SK-N-SH (cell line): Measurements from ENCODE around the gene ITGA5. TPM values are rescaled to one million over a fixed set of nuclear protein-coding genes. Genes with fewer than 3 reads are reported as not detected.

ENCODE experiments used
- CTCF ChIA-PET: fragments of 300-600, 350-600 bp; formaldehyde crosslinking; extraction: SDS; loops from one replicate; lab custom pipeline; 2021; lab: Yijun Ruan, JAX
- POLR2A ChIA-PET: fragments of 350-600 bp; sonication (Branson Sonifier 250); formaldehyde crosslinking; extraction: SDS; loops from one replicate; lab custom pipeline; 2020; ENCODE audit warnings: antibody characterized with exemption, inconsistent platforms; lab: Yijun Ruan, JAX
- DNase-seq: peaks from one replicate; pipeline ENCODE4 v3.0.0; 2012
- H2AFZ ChIP-seq: fragments of 200-600 bp; sonication (generic); 2 replicates; pipeline ENCODE4 v1.8.1; 2016; ENCODE audit warnings: antibody characterized with exemption, mild to moderate bottlenecking, low read depth
- H3F3A ChIP-seq: fragments of 200-600 bp; sonication (generic); replicated peaks from 2 replicates; pipeline ENCODE3; 2016; ENCODE audit warnings: antibody characterized with exemption, mild to moderate bottlenecking; ENCODE audit not compliant: insufficient read depth
- H3K27ac ChIP-seq, 2 experiments: fragments of 200-500 bp in 1 of 2; fragments of 200-600 bp in 1 of 2; sonication (Bioruptor generic) in 1 of 2; sonication (generic), shearing (Covaris generic) in 1 of 2; 2 replicates each; pipeline versions ENCODE4 v1.5.1 to v1.6.1; 2014 to 2016; ENCODE audit warnings: low read depth in 2 of 2, inconsistent platforms in 1 of 2, low read length in 1 of 2, mild to moderate bottlenecking in 1 of 2, mixed read lengths in 1 of 2
- H3K27me3 ChIP-seq: fragments of 200-600 bp; sonication (generic), shearing (Covaris generic); 2 replicates; pipeline ENCODE4 v1.6.1; 2016; ENCODE audit warnings: mixed run types; ENCODE audit not compliant: insufficient read depth
- H3K36me3 ChIP-seq, 2 experiments: fragments of 200-500 bp in 1 of 2; fragments of 200-600 bp in 1 of 2; sonication (Bioruptor generic) in 1 of 2; sonication (generic) in 1 of 2; replicated peaks in 1 of 2; 2 replicates each; pipeline versions ENCODE3 to v1.5.1; 2014 to 2016; ENCODE audit warnings: low read length in 1 of 2, mild to moderate bottlenecking in 1 of 2; ENCODE audit not compliant: insufficient read depth in 2 of 2, control insufficient read depth in 1 of 2
- H3K4me1 ChIP-seq, 2 experiments: fragments of 200-500 bp in 1 of 2; fragments of 200-600 bp in 1 of 2; sonication (Bioruptor generic) in 1 of 2; sonication (generic), shearing (Covaris generic) in 1 of 2; 2 replicates each; pipeline versions ENCODE4 v1.5.1 to v1.6.1; 2014 to 2016; ENCODE audit warnings: low read depth in 1 of 2, low read length in 1 of 2, mixed run types in 1 of 2; ENCODE audit not compliant: insufficient read depth in 2 of 2, control insufficient read depth in 1 of 2
- H3K4me2 ChIP-seq: fragments of 200-600 bp; sonication (generic), shearing (Covaris generic); 2 replicates; pipeline ENCODE4 v1.6.1; 2017; ENCODE audit warnings: mixed run types
- H3K4me3 ChIP-seq, 2 experiments: fragments of 200-500 bp in 1 of 2; fragments of 200-600 bp in 1 of 2; sonication (Bioruptor generic) in 1 of 2; sonication (generic), shearing (Covaris generic) in 1 of 2; 2 replicates each; pipeline versions ENCODE4 v1.5.1 to v1.8.1; 2014 to 2016; ENCODE audit warnings: low read depth in 2 of 2, inconsistent platforms in 1 of 2, low read length in 1 of 2, mild to moderate bottlenecking in 1 of 2, mixed read lengths in 1 of 2, moderate library complexity in 1 of 2
- H3K79me2 ChIP-seq: fragments of 200-600 bp; sonication (generic); 2 replicates; pipeline ENCODE4 v1.8.1; 2017; ENCODE audit warnings: mild to moderate bottlenecking; ENCODE audit not compliant: insufficient read depth
- H3K9ac ChIP-seq: fragments of 200-600 bp; sonication (generic); 2 replicates; pipeline ENCODE4 v1.6.1; 2017; ENCODE audit warnings: mixed run types
- H3K9me2 ChIP-seq: fragments of 200-600 bp; sonication (generic); 2 replicates; pipeline ENCODE4 v1.6.1; 2017; ENCODE audit warnings: mixed run types
- H3K9me3 ChIP-seq: fragments of 200-600 bp; sonication (generic); 2 replicates; pipeline ENCODE4 v1.6.1; 2017; ENCODE audit warnings: mixed run types, mild to moderate bottlenecking, moderate library complexity
- H4K20me1 ChIP-seq: fragments of 200-600 bp; sonication (generic); 2 replicates; pipeline ENCODE4 v1.6.1; 2017; ENCODE audit warnings: mild to moderate bottlenecking, mixed run types; ENCODE audit not compliant: insufficient read depth
- CHD2 ChIP-seq: fragments of 150-350 bp; IDR thresholded peaks from 2 replicates; pipeline ENCODE4 v1.6.1; 2018; ENCODE audit warnings: low read length; ENCODE audit not compliant: partially characterized antibody
- EP300 ChIP-seq, 2 experiments: IDR thresholded peaks; 2 replicates each; pipeline versions ENCODE4 v1.4.0 to v1.6.1; 2012; ENCODE audit warnings: borderline replicate concordance in 1 of 2, low read depth in 1 of 2, low read length in 1 of 2
- EZH2phosphoT487 ChIP-seq: fragments of 200-600 bp; sonication (generic); IDR thresholded peaks from 2 replicates; pipeline ENCODE4 v1.6.1; 2017; ENCODE audit warnings: low read depth, mixed run types, mild to moderate bottlenecking, antibody characterized with exemption, moderate library complexity, borderline replicate concordance
- FOXJ3 ChIP-seq: sonication (generic); formaldehyde crosslinking; IDR thresholded peaks from 2 replicates; pipeline ENCODE4 v1.5.1; 2020; ENCODE audit warnings: mild to moderate bottlenecking, missing genetic modification reagents
- FOXM1 ChIP-seq: IDR thresholded peaks from 2 replicates; pipeline ENCODE4 v1.4.0; 2012; ENCODE audit warnings: low read depth, mild to moderate bottlenecking
- GATA2 ChIP-seq: sonication (generic); formaldehyde crosslinking; IDR thresholded peaks from 2 replicates; pipeline ENCODE4 v1.5.0; 2020; ENCODE audit warnings: mild to moderate bottlenecking, missing genetic modification reagents
- MEF2A ChIP-seq: IDR thresholded peaks from 2 replicates; pipeline ENCODE4 v1.4.0; 2012; ENCODE audit warnings: low read depth, borderline replicate concordance
- MXI1 ChIP-seq: IDR thresholded peaks from 2 replicates; pipeline ENCODE4 v1.6.1; 2012; ENCODE audit warnings: mild to moderate bottlenecking, low read depth, low read length, improper control_type of control experiment
- NFIC ChIP-seq: IDR thresholded peaks from 2 replicates; pipeline ENCODE4 v1.4.0; 2012; ENCODE audit warnings: borderline replicate concordance
- NRF1 ChIP-seq: IDR thresholded peaks from 2 replicates; pipeline ENCODE4 v1.6.1; 2012; ENCODE audit warnings: low read depth, mild to moderate bottlenecking, low read length
- RCOR1 ChIP-seq: fragments of 150-350 bp; IDR thresholded peaks from 2 replicates; pipeline ENCODE4 v1.6.1; 2017; ENCODE audit warnings: antibody characterized with exemption, low read length
- RFX5 ChIP-seq: IDR thresholded peaks from 2 replicates; pipeline ENCODE4 v1.6.1; 2012; ENCODE audit warnings: mild to moderate bottlenecking, improper control_type of control experiment, low read length
- TAF1 ChIP-seq: IDR thresholded peaks from 2 replicates; pipeline ENCODE4 v1.6.1; 2012; ENCODE audit warnings: low read depth, mild to moderate bottlenecking, low read length, moderate library complexity, borderline replicate concordance
- TCF12 ChIP-seq: IDR thresholded peaks from 2 replicates; pipeline ENCODE4 v1.4.0; 2012
- WGBS: methylation state at CpG from one replicate; pipeline ENCODE4 v1.1.6; 2017; ENCODE audit warnings: low lambda C conversion rate; 5-methylcytosine and 5-hydroxymethylcytosine counted together
- polyA plus RNA-seq, 3 experiments: library from polyadenylated mRNA; depleted of rRNA; stranded (reverse); fragments of >200 nt; gene quantifications; 2 replicates each; pipeline ENCODE4 v1.2.3, GENCODE V29; 2012
- TF ChIP-seq, protein P1 (sequence below): IDR thresholded peaks from 2 replicates; pipeline ENCODE4 v1.4.0; 2012; ENCODE audit warnings: low read depth, borderline replicate concordance
- TF ChIP-seq, protein P2 (sequence below): IDR thresholded peaks from 2 replicates; pipeline ENCODE4 v1.6.1; 2012; ENCODE audit warnings: mild to moderate bottlenecking, low read depth, low read length, moderate library complexity
- TF ChIP-seq, protein P3 (sequence below): fragments of 150-350 bp; IDR thresholded peaks from 2 replicates; pipeline ENCODE4 v1.6.1; 2017; ENCODE audit warnings: antibody characterized with exemption, low read length, low read depth, borderline replicate concordance
- TF ChIP-seq, protein P4 (sequence below): IDR thresholded peaks from 2 replicates; pipeline ENCODE4 v1.4.0; 2012; ENCODE audit warnings: low read depth, borderline replicate concordance
- TF ChIP-seq, protein P5 (sequence below): fragments of 200-600 bp; sonication (generic); IDR thresholded peaks from 2 replicates; pipeline ENCODE4 v1.6.1; 2017; ENCODE audit warnings: antibody characterized with exemption, mild to moderate bottlenecking, moderate library complexity
- TF ChIP-seq, protein P6 (sequence below): IDR thresholded peaks from 2 replicates; pipeline ENCODE4; 2012

ITGA5 gene
- polyA plus RNA-seq, 1 of the 3 experiments (the other 2 are of a cell fraction): 52.5 TPM

DNA sequence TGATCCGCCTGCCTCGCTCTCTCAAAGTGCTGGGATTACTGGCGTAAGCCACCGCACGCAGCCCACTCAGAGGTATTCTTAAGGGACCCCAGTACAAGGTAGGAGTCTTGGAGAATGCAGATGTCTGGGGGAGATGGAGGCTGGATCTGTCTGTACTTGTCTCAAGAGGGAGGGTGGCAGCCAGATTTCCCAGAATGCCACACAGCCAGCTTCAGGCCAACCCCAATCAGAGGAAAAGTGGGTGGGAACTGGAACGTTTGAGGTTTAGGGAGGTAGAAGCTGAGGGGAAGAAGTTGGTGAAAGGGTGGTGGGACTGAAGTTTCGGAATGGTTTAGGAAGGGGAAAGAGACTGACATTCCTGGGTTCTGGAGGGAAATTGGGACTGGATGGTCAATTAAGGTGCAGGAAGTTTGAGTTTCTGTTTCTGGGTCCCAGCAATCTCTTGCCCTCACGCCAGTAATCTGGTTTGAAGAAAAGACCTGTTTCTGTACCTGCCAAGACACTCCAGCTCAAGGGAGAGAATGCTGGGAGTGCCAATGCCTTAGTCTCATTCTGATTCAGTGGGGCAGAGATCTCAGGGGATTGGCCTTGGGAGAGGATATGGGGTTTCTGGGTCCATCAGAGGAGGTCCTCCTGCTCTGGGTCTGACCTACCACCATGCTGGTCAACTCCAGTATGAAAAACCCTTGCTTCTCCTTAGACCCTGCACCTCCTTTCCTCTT is 26.4 kb downstream of the ITGA5 start:
- Histone ChIP-seq H3K79me2 (no peaks in the 10 kb centered on the region), H3K36me3 (peaks cover 13 to 17% of the 10 kb centered on the region in 2 experiments), H3K27ac (no peak overlapping the region), H3K4me2 (no peak overlapping the region), H3K4me3 (no peak overlapping the region), H3K9me3 (no peaks in the 10 kb centered on the region), H3K9me2 (no peaks in the 10 kb centered on the region), H2AFZ (no peak overlapping the region), H3K27me3 (no peaks in the 10 kb centered on the region), H4K20me1 (no peaks in the 10 kb centered on the region), H3K9ac (no peak overlapping the region), H3F3A (peaks cover under 1% of the 10 kb centered on the region), H3K4me1 (peaks cover 0 to 19% of the 10 kb centered on the region in 2 experiments; a peak in 1 of 4 replicates)
- ChIA-PET POLR2A (no interaction called here), CTCF (interaction anchor here (0.9 to 3.9 kb wide), 11 partner anchors 10 to 393 kb away, joined by 3 to 37 read pairs (median 5); partner anchors contain the start of gene HOXC9)
- WGBS: 94% methylated on average over 5 of the region's 8 CpGs
- TF ChIP-seq, protein P1, sequence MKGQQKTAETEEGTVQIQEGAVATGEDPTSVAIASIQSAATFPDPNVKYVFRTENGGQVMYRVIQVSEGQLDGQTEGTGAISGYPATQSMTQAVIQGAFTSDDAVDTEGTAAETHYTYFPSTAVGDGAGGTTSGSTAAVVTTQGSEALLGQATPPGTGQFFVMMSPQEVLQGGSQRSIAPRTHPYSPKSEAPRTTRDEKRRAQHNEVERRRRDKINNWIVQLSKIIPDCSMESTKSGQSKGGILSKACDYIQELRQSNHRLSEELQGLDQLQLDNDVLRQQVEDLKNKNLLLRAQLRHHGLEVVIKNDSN: no peak
- TF ChIP-seq FOXJ3 (no peak), MXI1 (no peak), TAF1 (no peak), FOXM1 (no peak), MEF2A (no peak), GATA2 (no peak), RFX5 (no peak), NRF1 (no peak), NFIC (no peak), RCOR1 (no peak), CHD2 (no peak), TCF12 (no peak), EP300 (IDR thresholded peaks at IDR 0.05; ENCODE audit: borderline replicate concordance in 1 of 2, low read depth in 1 of 2, low read length in 1 of 2) (no peak), EZH2phosphoT487 (no peak)
- TF ChIP-seq, protein P2, sequence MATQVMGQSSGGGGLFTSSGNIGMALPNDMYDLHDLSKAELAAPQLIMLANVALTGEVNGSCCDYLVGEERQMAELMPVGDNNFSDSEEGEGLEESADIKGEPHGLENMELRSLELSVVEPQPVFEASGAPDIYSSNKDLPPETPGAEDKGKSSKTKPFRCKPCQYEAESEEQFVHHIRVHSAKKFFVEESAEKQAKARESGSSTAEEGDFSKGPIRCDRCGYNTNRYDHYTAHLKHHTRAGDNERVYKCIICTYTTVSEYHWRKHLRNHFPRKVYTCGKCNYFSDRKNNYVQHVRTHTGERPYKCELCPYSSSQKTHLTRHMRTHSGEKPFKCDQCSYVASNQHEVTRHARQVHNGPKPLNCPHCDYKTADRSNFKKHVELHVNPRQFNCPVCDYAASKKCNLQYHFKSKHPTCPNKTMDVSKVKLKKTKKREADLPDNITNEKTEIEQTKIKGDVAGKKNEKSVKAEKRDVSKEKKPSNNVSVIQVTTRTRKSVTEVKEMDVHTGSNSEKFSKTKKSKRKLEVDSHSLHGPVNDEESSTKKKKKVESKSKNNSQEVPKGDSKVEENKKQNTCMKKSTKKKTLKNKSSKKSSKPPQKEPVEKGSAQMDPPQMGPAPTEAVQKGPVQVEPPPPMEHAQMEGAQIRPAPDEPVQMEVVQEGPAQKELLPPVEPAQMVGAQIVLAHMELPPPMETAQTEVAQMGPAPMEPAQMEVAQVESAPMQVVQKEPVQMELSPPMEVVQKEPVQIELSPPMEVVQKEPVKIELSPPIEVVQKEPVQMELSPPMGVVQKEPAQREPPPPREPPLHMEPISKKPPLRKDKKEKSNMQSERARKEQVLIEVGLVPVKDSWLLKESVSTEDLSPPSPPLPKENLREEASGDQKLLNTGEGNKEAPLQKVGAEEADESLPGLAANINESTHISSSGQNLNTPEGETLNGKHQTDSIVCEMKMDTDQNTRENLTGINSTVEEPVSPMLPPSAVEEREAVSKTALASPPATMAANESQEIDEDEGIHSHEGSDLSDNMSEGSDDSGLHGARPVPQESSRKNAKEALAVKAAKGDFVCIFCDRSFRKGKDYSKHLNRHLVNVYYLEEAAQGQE: no peak
- TF ChIP-seq, protein P3, sequence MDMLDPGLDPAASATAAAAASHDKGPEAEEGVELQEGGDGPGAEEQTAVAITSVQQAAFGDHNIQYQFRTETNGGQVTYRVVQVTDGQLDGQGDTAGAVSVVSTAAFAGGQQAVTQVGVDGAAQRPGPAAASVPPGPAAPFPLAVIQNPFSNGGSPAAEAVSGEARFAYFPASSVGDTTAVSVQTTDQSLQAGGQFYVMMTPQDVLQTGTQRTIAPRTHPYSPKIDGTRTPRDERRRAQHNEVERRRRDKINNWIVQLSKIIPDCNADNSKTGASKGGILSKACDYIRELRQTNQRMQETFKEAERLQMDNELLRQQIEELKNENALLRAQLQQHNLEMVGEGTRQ: no peak
- TF ChIP-seq, protein P4, sequence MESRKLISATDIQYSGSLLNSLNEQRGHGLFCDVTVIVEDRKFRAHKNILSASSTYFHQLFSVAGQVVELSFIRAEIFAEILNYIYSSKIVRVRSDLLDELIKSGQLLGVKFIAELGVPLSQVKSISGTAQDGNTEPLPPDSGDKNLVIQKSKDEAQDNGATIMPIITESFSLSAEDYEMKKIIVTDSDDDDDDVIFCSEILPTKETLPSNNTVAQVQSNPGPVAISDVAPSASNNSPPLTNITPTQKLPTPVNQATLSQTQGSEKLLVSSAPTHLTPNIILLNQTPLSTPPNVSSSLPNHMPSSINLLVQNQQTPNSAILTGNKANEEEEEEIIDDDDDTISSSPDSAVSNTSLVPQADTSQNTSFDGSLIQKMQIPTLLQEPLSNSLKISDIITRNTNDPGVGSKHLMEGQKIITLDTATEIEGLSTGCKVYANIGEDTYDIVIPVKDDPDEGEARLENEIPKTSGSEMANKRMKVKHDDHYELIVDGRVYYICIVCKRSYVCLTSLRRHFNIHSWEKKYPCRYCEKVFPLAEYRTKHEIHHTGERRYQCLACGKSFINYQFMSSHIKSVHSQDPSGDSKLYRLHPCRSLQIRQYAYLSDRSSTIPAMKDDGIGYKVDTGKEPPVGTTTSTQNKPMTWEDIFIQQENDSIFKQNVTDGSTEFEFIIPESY: no peak
- TF ChIP-seq, protein P5, sequence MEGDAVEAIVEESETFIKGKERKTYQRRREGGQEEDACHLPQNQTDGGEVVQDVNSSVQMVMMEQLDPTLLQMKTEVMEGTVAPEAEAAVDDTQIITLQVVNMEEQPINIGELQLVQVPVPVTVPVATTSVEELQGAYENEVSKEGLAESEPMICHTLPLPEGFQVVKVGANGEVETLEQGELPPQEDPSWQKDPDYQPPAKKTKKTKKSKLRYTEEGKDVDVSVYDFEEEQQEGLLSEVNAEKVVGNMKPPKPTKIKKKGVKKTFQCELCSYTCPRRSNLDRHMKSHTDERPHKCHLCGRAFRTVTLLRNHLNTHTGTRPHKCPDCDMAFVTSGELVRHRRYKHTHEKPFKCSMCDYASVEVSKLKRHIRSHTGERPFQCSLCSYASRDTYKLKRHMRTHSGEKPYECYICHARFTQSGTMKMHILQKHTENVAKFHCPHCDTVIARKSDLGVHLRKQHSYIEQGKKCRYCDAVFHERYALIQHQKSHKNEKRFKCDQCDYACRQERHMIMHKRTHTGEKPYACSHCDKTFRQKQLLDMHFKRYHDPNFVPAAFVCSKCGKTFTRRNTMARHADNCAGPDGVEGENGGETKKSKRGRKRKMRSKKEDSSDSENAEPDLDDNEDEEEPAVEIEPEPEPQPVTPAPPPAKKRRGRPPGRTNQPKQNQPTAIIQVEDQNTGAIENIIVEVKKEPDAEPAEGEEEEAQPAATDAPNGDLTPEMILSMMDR: no peak
- TF ChIP-seq, protein P6, sequence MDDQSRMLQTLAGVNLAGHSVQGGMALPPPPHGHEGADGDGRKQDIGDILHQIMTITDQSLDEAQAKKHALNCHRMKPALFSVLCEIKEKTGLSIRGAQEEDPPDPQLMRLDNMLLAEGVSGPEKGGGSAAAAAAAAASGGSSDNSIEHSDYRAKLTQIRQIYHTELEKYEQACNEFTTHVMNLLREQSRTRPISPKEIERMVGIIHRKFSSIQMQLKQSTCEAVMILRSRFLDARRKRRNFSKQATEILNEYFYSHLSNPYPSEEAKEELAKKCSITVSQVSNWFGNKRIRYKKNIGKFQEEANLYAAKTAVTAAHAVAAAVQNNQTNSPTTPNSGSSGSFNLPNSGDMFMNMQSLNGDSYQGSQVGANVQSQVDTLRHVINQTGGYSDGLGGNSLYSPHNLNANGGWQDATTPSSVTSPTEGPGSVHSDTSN: no peak
- DNase-seq: no peak
